Measurements from ENCODE around the gene DNAH7. TPM values are rescaled to one million over a fixed set of nuclear protein-coding genes. Genes with fewer than 3 reads are reported as not detected.

DNAH7 gene
- total and polyA plus RNA-seq, 9 of the 15 experiments (the other 6 are each of a cell fraction or from before 2014, with no cell fraction given), result 0.03 to 0.42 (median 0.18) TPM

DNA sequence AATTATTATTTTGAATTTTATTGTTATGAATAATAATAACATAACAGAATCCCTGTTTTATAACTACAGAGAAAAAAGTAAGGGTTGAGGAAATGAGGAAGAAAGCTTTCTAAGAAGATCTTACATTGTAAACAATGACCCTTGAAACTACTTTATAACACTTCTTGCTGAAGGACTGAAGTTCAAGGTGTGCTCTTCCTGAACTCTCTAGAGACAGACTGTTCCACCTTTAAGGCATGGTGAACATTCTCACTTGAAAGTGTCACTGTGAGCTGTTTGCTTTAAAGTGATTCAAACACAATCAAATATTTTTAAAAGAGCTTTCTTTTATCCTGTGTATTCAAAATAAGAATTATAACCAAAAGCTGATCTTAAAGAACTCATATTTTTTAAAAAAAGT is 131.5 kb downstream of the DNAH7 start (continued):
- TF ChIP-seq ZNF384 (IDR thresholded peaks at IDR 0.05; ENCODE audit: low read depth, low read length) (no peak), KHSRP (IDR thresholded peaks at IDR 0.05) (no peak), CC2D1A (IDR thresholded peaks at IDR 0.05) (no peak)

GRCh38 chr2:195934484-195934883 is 134.2 kb downstream of the DNAH7 start:
- no peak overlapping the region for H3K4me3 ChIP-seq
- H3K9ac ChIP-seq (ENCODE audit: insufficient read depth in 1 of 2, low read depth in 2 of 2, low read length in 2 of 2), result no peak overlapping the region
- 36% methylated on average over 4 of the region's 4 CpGs for whole genome bisulfite sequencing (ENCODE audit: insufficient coverage, low coverage, missing lambda C conversion rate)
- H3K36me3 ChIP-seq (ENCODE audit: control insufficient read depth, insufficient read depth, low read length), result no peaks in the 10 kb centered on the region
- H3K4me1 ChIP-seq (replicated peaks in 1 of 2; ENCODE audit: control insufficient read depth in 2 of 2, insufficient read depth in 2 of 2, low read length in 2 of 2), result no peaks in the 10 kb centered on the region
- CTCF ChIA-PET (ENCODE audit: low intra/inter-chr PET ratio), result no interaction called here
- no peak overlapping the region for H2AFZ ChIP-seq (ENCODE audit: low read depth, low read length)
- H3K27ac ChIP-seq (ENCODE audit: extremely low read depth, low read depth, low read length), result no peak overlapping the region
- POLR2A ChIA-PET, result no interaction called here
- H3K9me1 ChIP-seq (ENCODE audit: control insufficient read depth, insufficient read depth, low read length), result no peaks in the 10 kb centered on the region
- no peaks in the 10 kb centered on the region for H3K9me3 ChIP-seq (replicated peaks; ENCODE audit: control insufficient read depth, insufficient read depth, low read depth, low read length)
- no peaks in the 10 kb centered on the region for H3K27me3 ChIP-seq (ENCODE audit: control insufficient read depth in 2 of 2, insufficient read depth in 2 of 2, low read length in 2 of 2)
- H3K4me2 ChIP-seq (ENCODE audit: insufficient read depth, low read length), result no peak overlapping the region
- in situ Hi-C loops (cut with MboI) (no loop called here), intact Hi-C loops (cut with micrococcal nuclease) (no loop called here)
- no peak for FAIRE-seq
- DNase-seq (ENCODE audit: extremely low read depth in 1 of 4, low spot score in 3 of 4), result no peak
- ATAC-seq, result no peak
- no TSS peak for BruUV-seq (replicated peaks)
- no peaks in the 10 kb centered on the region for H4K20me1 ChIP-seq (replicated peaks; ENCODE audit: control insufficient read depth, insufficient read depth, low read length)
- no peaks in the 10 kb centered on the region for H3K79me2 ChIP-seq (ENCODE audit: control insufficient read depth, insufficient read depth, low read length)
- no peak for TF ChIP-seq SMC3 (conservative IDR thresholded peaks at IDR 0.05; ENCODE audit: insufficient read depth, low read depth, low read length)
- no peak for TF ChIP-seq YBX1 (IDR thresholded peaks at IDR 0.05)
- TF ChIP-seq, protein P1, sequence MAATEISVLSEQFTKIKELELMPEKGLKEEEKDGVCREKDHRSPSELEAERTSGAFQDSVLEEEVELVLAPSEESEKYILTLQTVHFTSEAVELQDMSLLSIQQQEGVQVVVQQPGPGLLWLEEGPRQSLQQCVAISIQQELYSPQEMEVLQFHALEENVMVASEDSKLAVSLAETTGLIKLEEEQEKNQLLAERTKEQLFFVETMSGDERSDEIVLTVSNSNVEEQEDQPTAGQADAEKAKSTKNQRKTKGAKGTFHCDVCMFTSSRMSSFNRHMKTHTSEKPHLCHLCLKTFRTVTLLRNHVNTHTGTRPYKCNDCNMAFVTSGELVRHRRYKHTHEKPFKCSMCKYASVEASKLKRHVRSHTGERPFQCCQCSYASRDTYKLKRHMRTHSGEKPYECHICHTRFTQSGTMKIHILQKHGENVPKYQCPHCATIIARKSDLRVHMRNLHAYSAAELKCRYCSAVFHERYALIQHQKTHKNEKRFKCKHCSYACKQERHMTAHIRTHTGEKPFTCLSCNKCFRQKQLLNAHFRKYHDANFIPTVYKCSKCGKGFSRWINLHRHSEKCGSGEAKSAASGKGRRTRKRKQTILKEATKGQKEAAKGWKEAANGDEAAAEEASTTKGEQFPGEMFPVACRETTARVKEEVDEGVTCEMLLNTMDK (IDR thresholded peaks at IDR 0.05; ENCODE audit: borderline replicate concordance, insufficient read depth, low read depth, low read length, poor library complexity, severe bottlenecking), result no peak
- TF ChIP-seq MTA3 (IDR thresholded peaks at IDR 0.05; ENCODE audit: borderline replicate concordance), result no peak
- TF ChIP-seq PRMT5 (CRISPR knock-in tag; IDR thresholded peaks at IDR 0.05), result no peak
- TF ChIP-seq, protein P2, sequence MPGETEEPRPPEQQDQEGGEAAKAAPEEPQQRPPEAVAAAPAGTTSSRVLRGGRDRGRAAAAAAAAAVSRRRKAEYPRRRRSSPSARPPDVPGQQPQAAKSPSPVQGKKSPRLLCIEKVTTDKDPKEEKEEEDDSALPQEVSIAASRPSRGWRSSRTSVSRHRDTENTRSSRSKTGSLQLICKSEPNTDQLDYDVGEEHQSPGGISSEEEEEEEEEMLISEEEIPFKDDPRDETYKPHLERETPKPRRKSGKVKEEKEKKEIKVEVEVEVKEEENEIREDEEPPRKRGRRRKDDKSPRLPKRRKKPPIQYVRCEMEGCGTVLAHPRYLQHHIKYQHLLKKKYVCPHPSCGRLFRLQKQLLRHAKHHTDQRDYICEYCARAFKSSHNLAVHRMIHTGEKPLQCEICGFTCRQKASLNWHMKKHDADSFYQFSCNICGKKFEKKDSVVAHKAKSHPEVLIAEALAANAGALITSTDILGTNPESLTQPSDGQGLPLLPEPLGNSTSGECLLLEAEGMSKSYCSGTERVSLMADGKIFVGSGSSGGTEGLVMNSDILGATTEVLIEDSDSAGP (CRISPR knock-in tag; IDR thresholded peaks at IDR 0.05), result no peak
- no peak for TF ChIP-seq HSF4 (CRISPR knock-in tag; IDR thresholded peaks at IDR 0.05; ENCODE audit: borderline replicate concordance)
- TF ChIP-seq ZNF124 (CRISPR knock-in tag; IDR thresholded peaks at IDR 0.05), result no peak
- TF ChIP-seq, protein P3, sequence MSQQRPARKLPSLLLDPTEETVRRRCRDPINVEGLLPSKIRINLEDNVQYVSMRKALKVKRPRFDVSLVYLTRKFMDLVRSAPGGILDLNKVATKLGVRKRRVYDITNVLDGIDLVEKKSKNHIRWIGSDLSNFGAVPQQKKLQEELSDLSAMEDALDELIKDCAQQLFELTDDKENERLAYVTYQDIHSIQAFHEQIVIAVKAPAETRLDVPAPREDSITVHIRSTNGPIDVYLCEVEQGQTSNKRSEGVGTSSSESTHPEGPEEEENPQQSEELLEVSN (IDR thresholded peaks at IDR 0.05; ENCODE audit: borderline replicate concordance in 1 of 2, extremely low read depth in 1 of 2, insufficient read depth in 1 of 2, insufficient read length in 1 of 2, low read depth in 1 of 2, low read length in 1 of 2, poor library complexity in 1 of 2, severe bottlenecking in 1 of 2), result no peak
- TF ChIP-seq XRCC3 (IDR thresholded peaks at IDR 0.05), result no peak
- no peak for TF ChIP-seq ZFP36 (IDR thresholded peaks at IDR 0.05; ENCODE audit: low read depth, low read length, partially characterized antibody)
- TF ChIP-seq MEF2A (IDR thresholded peaks at IDR 0.05; ENCODE audit: control insufficient read depth, low read depth, low read length), result no peak
- TF ChIP-seq NR4A1 (CRISPR knock-in tag; IDR thresholded peaks at IDR 0.05), result no peak
- TF ChIP-seq NR4A1 (tag; IDR thresholded peaks at IDR 0.05), result no peak
- TF ChIP-seq NFYB (IDR thresholded peaks at IDR 0.05; ENCODE audit: extremely low read depth, insufficient read length), result no peak

Data from K562 (cell line).